Activated CD8-positive, alpha-beta memory T cell treated with anti-CD3 and anti-CD28 coated beads, Interleukin-2, amount 50 U/mL, for 4 hours (primary cell): ENCODE measurements around the gene PHF13.
"Not testable (repeated sequence)": the region's sequence is repeated elsewhere in the genome, so short reads cannot be mapped to it uniquely, and the experiment has no call there.

Source experiments
- DNase-seq: peaks from one replicate; pipeline ENCODE4 v3.0.0-alpha.2; 2020

PHF13 gene

DNA sequence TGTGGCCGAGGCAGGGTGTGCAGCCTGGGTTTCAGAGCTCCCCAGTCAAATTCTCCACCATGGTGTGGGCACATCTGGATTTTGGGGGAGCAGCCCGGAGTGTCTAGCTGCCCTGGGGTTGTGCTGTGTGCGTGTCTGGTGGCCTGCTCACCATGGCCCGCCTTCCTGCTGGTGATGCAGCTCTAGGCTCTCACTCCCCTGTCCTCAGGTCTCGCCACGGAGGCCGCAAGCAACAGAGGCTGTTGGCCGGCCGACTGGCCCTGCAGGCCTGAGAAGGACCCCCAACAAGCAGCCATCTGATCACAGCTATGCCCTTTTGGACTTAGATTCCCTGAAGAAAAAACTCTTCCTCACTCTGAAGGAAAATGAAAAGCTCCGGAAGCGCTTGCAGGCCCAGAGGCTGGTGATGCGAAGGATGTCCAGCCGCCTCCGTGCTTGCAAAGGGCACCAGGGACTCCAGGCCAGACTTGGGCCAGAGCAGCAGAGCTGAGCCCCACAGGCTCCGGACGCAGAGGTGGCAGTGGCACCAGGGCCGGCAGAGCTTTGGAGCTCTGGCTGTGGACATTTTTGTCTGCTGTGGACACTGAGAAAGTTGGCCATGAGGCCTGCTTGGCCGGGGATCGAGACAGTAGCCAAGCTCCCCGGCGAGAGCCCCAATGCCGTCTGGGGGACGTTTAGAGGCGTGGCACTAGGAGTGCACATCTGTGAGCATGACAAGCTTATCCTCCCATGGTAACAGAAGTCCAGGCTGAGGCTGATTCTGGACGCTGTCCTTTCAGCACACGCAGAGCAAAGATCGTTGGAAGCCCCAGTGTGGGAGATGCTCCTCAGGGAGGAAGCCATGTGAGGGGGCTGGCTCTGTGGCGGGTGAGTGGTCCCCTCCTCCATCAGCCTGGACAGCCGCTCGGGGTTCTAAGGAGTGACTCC, 19.3 kb downstream of the PHF13 start:
- DNase-seq: no peak

DNA sequence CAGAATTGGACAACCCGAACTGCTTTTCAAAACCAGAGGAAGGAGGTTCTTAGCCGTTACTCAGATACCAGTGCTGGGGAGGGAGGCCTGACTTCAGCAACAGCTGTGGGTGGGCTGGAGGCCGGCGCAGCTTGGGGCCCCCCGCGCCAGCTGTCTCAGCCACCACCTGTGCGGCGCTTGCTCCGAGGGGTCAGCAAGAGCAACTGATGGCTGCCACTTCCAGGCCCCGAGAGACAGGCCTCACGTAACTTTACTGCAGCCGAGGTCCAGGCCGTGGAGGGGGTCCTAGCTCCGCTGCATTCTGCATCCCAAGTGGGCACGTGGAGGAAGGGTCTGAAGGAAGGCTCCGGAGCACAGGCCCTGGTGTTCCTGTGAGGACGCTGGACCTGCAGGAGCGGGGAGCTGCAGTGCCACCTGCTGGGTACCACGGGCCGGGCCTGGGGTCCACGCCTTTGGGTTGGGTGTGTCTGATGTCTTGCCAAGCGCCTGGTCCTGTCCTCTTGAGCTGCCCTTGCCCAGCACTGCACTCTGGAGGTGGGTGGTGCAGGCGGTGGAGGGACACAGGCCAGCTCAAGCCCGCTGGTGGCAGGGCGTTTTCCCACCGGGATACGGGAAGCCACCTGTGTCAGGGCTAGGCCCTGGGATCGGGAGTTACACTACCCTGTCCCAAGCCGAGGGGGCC, 21.0 kb downstream of the PHF13 start:
- peak; percentile 55 for DNase-seq

- DNase-seq: no peak
These were observed 21.8 kb downstream of the PHF13 start for GRCh38 chr1:6635161-6635909.

DNA sequence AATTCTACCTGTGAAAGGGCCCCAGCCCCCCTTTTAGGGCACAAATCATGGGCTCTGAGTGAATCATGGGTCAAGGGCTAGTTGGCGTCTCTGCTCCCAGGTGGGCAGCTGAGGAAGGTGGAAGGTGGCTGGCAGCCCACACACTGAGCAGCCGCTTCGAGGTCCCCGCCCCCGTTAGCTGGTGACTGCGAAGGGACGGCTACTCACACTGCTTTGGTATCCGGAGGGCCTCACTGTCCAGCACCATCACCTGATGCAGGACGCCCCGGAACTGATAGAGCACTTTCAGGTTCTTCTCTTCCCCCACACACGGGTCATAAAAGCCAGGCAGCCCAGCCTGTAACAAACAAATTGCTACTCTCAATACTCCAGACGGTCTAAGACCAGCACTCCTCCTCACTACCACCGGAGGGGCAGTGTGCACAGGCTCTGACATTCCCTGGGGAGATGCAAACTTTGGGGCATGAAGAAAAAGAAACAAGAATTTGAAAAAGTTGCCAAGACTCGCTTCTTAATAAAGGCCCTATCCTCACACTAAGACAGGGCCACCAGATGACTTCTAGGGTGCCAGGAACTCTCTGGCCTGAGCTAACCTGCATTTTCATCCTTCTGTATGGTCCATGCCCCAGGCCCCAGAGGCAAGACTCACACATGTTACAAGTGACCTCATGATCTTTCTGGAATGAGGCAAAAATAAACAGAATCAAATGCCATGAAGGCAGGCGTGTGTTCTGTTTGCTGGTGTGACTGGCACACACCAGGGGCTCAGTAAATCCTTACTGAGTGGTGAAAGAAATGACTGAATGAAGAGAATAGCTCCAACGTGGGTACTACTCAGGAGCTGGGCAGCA, 22.6 kb downstream of the PHF13 start:
- no peak for DNase-seq

DNA sequence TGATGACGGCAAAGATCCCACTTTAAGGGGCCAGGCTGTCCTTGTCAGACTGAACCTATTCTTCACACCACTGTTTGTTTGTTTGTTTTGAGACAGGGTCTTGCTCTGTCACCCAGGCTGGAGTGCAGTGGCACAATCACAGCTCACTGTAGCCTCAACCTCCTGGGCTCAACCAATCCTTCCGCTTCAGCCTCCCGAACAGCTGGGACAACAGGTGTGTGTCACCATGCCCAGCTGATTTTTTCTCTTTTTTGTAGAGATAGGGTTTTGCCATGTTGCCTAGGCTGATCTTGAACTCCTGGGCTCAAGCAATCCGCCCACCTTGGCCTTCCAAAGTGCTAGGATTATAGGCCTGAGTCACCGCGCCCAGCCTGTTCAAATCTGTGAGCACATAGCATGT, 23.2 kb downstream of the PHF13 start:
- not testable (repeated sequence) for DNase-seq

GRCh38 chr1:6637770-6638169, 24.2 kb downstream of the PHF13 start:
- no peak for DNase-seq

DNA sequence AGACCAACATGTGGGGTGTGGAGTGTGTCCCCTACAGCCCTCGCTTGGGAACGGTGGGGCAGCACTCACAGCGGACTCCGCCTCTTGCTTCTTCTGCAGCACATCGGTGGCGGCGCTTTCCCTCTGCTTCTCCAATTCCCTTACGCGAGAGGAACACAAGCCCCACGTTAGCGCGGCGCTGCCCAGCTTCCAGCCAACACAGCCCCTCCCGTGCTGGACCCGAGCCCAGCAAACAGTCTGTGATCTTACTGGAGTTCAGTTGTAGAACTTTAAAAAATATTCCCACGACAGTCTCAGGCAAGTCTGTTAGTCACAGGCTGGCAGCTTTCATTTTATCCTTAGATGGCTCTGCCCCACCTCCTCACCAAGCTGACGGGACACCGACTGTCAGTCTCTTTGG, 24.7 kb downstream of the PHF13 start:
- no peak for DNase-seq

GRCh38 chr1:6640867-6641266, 27.3 kb downstream of the PHF13 start:
- DNase-seq: not testable (repeated sequence)

DNA sequence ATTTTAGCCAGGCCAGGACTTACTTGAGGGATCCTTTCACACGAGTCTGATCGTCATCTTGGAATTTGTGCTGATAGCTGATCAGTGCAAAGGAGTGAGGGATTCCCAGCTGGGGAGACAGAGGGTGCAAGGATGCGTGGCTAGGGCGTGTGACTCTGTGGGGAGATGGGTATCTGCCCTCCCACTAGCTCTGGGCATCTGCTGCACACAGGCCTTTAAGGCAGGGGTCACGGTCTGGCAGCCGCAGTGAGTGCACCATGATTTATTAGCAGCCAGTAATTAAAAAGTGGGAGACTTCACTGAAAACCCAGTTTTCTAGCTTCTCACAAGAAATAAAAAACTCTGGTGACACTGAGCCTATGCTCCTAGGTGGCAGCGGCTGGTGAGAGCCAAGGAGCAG, 31.5 kb downstream of the PHF13 start:
- no peak for DNase-seq

GRCh38 chr1:6646499-6647148, 33.1 kb downstream of the PHF13 start:
- DNase-seq: no peak

DNA sequence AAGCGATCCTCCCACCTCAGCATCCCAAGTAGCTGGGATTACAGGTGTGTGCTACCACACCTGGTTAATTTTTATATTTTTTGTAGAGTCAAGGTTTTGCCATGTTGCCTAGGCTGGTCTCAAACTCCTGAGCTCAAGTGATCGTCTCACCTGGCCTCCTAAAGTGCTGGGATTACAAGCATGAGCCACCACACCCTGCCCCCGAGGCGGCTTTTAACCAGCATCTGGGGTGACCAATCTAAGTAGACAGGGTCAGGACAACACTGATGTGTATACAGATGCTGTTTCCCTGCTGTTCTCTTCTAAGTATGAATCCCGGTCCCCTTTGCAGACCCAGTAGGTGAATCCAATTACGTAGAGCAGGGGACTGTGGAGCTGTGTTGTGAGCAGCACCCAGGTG, 35.0 kb downstream of the PHF13 start:
- DNase-seq: no peak

DNA sequence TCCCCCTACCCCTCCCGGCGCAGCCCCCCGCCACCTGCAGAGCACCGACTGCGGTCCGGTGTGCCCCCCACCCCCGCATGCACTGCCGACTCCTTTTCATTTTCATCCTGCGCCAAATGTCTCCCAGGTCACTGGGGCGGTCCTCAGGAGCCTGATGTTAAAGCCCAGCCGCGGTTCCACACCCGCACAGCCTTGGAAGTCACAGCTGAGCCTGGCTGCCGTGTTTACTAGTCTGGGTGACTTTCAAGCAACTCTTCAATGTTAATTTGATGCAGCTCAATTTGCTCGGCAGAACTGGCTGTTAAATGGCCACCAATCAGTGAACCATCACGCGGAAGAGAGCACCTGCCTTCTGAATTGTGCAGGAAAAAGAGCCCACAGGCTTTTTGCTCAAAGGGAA, 38.4 kb downstream of the PHF13 start:
- DNase-seq: no peak

GRCh38 chr1:6652986-6653385, 39.5 kb downstream of the PHF13 start:
- DNase-seq: no peak

GRCh38 chr1:6653436-6654290, 40.1 kb downstream of the PHF13 start:
- DNase-seq: no peak

DNA sequence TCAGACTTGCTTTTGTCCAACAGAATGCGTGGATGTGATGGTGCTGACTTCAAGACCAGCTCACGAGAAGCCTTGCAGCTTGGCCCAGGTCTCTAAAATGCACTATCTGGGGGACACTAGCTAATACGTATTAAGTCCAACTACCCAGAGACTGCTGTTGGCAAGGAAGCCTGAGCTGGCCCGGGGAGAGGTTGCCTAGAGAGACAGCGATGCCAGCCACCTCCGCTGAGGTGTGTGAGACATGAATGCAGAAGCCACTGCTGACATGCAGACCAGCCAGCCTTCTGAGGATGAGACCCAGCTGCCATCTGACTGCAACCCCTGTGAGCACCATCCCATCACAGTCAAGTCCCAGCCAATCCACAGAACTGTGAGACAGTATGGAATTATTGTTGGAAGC, 43.6 kb downstream of the PHF13 start:
- DNase-seq: no peak

DNA sequence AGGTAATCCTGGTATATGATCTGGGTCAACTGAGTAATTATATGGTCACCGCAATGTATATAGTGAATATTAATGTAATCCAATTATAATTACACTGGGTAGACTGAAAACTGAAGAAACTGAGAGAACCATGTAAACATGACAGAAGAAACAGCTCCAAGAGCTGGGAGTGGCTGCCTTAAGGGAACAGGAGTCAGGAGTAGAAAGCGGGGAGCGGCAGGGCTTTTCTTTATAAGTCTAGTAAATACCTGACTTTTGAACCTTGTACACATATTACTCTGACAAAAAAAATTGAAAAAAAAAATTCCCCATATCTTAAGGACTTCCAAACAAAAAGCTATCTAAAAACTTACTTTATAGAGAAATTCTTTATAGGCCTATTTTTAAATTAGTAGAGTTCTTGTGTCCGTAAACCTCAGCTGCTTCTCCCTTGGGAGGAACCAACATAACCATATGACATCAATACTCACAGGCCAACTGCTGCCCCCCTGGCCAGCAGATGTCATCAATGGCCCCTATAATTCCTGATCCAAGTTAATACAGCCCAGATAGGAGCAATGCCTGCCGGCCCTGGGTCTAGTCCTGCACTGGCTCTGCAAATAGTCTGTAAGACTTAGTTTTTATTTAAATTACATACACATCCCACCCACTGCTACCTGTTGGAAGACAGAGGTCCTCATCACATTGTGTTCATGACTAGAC, 45.0 kb downstream of the PHF13 start:
- no peak for DNase-seq

- no peak for DNase-seq
These were observed 47.0 kb downstream of the PHF13 start for GRCh38 chr1:6660415-6661049.

- not testable (repeated sequence) for DNase-seq
These were observed 48.9 kb downstream of the PHF13 start for GRCh38 chr1:6662468-6662867.

- no peak for DNase-seq
These were observed 53.2 kb downstream of the PHF13 start for GRCh38 chr1:6666696-6667095.

GRCh38 chr1:6667139-6667538, 53.6 kb downstream of the PHF13 start:
- DNase-seq: no peak
